ENCODE results near the gene CDC14B.

GRCh38 chr9:96617439-96618185 lies 2.0 kb downstream of the CDC14B start:
- TF ChIP-seq POLR2AphosphoS5 (IDR thresholded peaks at IDR 0.05) (no peak), CTCF (IDR thresholded peaks at IDR 0.05) (no peak)

All from upper lobe of left lung (tissue), 4 donors.